Astrocyte of the cerebellum (primary cell): ENCODE data around the gene STN1.

Experiments used
- DNase-seq: peaks from one replicate; pipeline ENCODE4 v3.0.0-alpha.2; 2011; ENCODE audit warnings: low read depth
- H3K4me3 ChIP-seq: 2 replicates; pipeline ENCODE4 v1.5.1; 2011; ENCODE audit warnings: mild to moderate bottlenecking, low read depth, low read length, moderate library complexity
- in situ Hi-C: cut with HindIII; loops from 2 replicates; pipeline ENCODE4 v1.10.0; 2017; ENCODE audit warnings: low sequenced_read_pairs
- TF ChIP-seq, protein P1 (sequence below): IDR thresholded peaks from 2 replicates; pipeline ENCODE4 v1.5.1; 2012; ENCODE audit warnings: low read length, low read depth, moderate library complexity, mild to moderate bottlenecking; ENCODE audit errors: missing control alignments

The STN1 gene

DNA sequence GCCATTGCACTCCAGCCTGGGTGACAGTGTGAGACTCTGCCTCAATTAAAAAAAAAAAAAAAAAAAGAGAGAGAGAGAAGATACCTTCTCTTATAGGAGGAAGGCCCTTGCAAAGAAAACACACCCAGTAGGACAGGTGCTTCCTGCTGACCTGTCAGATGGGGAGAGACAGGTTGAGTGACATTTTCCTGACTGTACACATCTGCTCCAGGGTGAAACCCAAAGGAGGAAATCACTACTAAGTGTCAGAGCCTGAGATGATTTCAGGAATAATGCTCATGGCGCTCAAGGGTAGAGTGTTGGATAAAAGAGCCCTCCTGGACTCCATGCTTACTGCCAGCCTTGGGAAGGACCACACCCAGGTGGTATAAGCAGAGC, 1.7 kb upstream of the STN1 start:
- TF ChIP-seq, protein P1, sequence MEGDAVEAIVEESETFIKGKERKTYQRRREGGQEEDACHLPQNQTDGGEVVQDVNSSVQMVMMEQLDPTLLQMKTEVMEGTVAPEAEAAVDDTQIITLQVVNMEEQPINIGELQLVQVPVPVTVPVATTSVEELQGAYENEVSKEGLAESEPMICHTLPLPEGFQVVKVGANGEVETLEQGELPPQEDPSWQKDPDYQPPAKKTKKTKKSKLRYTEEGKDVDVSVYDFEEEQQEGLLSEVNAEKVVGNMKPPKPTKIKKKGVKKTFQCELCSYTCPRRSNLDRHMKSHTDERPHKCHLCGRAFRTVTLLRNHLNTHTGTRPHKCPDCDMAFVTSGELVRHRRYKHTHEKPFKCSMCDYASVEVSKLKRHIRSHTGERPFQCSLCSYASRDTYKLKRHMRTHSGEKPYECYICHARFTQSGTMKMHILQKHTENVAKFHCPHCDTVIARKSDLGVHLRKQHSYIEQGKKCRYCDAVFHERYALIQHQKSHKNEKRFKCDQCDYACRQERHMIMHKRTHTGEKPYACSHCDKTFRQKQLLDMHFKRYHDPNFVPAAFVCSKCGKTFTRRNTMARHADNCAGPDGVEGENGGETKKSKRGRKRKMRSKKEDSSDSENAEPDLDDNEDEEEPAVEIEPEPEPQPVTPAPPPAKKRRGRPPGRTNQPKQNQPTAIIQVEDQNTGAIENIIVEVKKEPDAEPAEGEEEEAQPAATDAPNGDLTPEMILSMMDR, result no peak
- in situ Hi-C loops, result no loop called here

DNA sequence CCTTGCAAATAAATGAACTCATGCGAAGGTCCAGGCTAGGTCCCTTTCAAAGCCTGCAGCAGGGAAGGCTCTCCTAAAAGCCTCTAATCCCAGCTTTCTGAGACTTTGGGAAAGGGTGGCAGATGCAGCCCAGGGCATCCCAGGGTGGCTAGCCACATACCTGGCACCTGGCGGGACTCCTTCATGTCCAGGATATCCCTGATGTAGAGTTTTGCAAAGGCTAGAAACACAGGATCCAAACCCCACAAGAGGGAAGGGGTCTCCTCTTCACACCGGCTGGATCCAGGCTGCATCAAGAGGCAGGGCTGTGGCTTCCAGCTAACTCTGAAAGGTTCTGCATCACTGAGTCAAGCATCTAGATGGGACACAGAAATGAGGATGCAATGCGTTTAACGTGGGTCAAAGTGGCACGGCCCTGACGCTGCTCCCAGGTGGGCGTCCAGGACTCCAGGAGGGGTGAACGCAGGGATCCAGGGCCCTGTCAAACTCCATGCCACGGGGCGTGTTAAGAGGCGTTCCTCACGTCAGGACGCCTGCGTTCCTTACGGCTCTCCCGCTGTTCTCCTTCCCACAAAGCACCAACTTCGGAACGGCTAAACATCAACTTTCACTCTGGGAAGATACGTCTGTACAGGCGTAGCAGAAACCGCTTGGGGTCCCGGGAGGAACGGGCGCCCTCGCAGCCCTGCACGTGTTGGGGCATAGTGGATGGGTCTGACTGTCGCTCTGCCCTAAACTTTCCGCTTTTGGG, 507 bp downstream of the STN1 start:
- peak; percentile 47 for DNase-seq
- H3K4me3 ChIP-seq, result peak overlapping the region; percentile 63
- in situ Hi-C loops, result no loop called here
- TF ChIP-seq, protein P1, result no peak

More for the DNA sequence above, 1.7 kb upstream of the STN1 start:
- no peak overlapping the region for H3K4me3 ChIP-seq
- no peak for DNase-seq

DNA sequence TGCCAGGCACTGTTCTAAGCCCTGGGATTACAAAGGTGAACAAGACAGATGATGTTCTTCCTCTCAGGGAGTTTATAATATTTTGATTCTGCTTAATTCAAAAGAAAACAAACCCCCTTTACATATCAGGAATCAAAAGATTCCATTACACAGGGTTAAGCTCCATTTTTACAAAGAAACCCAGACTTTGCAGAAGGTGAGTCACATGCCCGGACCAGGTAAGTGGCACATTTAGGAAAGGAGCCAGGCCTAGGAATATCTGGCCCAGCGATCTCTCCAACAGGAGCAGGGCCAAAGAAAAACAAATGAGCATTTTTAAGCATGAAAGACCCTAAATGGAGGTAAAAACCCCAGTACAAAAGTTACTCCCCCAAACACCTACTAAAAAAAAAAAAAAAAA, 1.1 kb downstream of the STN1 start:
- TF ChIP-seq, protein P1, result no peak
- peak overlapping the region; percentile 63 for H3K4me3 ChIP-seq
- no peak for DNase-seq
- in situ Hi-C loops, result no loop called here

DNA sequence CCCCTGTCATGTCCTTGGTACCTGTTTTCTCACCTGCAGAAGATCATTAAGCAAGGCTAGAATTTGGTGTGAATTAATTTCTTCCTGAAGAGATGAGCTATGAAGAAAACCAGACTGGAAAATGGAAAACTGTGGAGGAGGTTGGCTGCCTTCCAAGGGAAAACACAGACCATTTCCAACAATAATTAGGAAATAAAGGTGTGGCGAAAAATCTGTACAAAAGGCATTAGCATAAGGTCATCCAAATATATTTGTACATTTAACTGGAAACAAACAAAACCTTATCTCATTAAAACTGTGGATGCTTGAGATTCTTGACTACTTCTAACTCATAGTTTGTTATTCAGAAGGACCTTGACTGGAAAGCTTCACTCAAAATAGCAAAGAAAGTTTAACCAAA, 1.7 kb downstream of the STN1 start:
- in situ Hi-C loops, result no loop called here
- TF ChIP-seq, protein P1, result no peak
- peak overlapping the region; percentile 63 for H3K4me3 ChIP-seq
- DNase-seq, result no peak

DNA sequence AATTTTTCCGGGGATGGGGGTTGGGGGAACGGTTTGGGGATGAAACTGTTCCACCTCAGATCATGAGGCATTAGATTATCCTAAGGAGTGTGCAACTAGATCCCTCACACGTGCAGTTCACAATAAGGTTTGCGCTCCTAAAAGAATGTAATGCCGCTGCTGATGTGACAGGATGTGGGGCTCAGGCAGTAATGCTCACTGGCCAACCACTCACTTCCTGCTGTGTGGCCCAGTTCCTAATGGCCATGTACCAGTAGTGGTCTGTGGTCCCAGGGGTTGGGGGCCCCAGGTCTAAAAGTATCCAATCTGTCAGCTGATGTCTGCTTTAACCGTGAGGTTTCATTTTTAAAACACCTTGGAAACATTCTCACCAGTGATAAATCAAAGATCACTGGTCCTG, 2.2 kb downstream of the STN1 start:
- in situ Hi-C loops, result no loop called here
- DNase-seq, result no peak
- peak overlapping the region; percentile 63 for H3K4me3 ChIP-seq
- TF ChIP-seq, protein P1, result no peak

DNA sequence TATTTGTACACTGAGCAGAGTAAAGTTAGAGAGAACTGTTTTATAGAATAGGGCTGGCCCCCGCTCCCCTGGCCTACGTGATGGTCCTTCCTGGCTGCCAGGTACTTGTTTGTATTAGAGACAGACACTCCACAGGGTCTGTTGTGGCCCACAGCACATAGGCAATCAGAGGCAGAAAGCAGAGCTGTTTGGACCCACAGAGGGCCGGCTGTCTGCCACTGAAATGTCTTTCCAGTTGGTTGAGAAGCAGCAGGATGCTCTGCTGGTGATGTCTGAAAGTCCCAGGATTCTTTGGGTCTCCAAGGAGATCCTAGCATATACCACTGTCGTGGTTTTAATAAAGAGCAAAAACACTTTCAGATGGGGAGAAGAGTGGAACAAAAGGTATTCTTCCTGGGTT, 5.2 kb downstream of the STN1 start:
- in situ Hi-C loops, result no loop called here
- TF ChIP-seq, protein P1, result no peak
- H3K4me3 ChIP-seq, result no peak overlapping the region
- no peak for DNase-seq
